Upper lobe of left lung (tissue), 4 donors: ENCODE results near the gene GASK1B.

Experiments
- CTCF ChIP-seq, 6 experiments: fragments of 450-650 bp in 4 of 6; fragments of 200-600 bp in 2 of 6; sonication (generic) in 2 of 6; IDR thresholded peaks; one replicate each; pipeline ENCODE4 v1.5.1; 2016 to 2019; ENCODE audit warnings: antibody characterized with exemption in 6 of 6
- EP300 ChIP-seq, 4 donors: sonication (generic); formaldehyde crosslinking; IDR thresholded peaks; one replicate each; pipeline ENCODE4 v1.5.1; 2017; ENCODE audit warnings: antibody characterized with exemption in 4 of 4, control low read depth in 2 of 4
- POLR2A ChIP-seq, 4 donors: fragments of 450-650 bp; IDR thresholded peaks; one replicate each; pipeline ENCODE4 v1.5.1; 2016 to 2017; ENCODE audit warnings: antibody characterized with exemption in 4 of 4, mild to moderate bottlenecking in 2 of 4
- POLR2AphosphoS5 ChIP-seq, 2 donors: sonication (generic); formaldehyde crosslinking; IDR thresholded peaks; one replicate each; pipeline ENCODE4 v1.5.1; 2017; ENCODE audit warnings: antibody characterized with exemption in 2 of 2

GRCh38 chr4:158211222-158211621 lies 38.4 kb upstream of the GASK1B start:
- TF ChIP-seq CTCF (IDR thresholded peaks at IDR 0.05) (no peak), POLR2A (IDR thresholded peaks at IDR 0.05) (no peak), EP300 (IDR thresholded peaks at IDR 0.05) (no peak), POLR2AphosphoS5 (IDR thresholded peaks at IDR 0.05) (no peak)
